ENCODE measurements around the gene KLF13. TPM values are rescaled to one million over a fixed set of nuclear protein-coding genes. Genes with fewer than 3 reads are reported as not detected.

KLF13 gene
- total RNA-seq, 2 experiments from 2014 or later, result 235 to 264 TPM

DNA sequence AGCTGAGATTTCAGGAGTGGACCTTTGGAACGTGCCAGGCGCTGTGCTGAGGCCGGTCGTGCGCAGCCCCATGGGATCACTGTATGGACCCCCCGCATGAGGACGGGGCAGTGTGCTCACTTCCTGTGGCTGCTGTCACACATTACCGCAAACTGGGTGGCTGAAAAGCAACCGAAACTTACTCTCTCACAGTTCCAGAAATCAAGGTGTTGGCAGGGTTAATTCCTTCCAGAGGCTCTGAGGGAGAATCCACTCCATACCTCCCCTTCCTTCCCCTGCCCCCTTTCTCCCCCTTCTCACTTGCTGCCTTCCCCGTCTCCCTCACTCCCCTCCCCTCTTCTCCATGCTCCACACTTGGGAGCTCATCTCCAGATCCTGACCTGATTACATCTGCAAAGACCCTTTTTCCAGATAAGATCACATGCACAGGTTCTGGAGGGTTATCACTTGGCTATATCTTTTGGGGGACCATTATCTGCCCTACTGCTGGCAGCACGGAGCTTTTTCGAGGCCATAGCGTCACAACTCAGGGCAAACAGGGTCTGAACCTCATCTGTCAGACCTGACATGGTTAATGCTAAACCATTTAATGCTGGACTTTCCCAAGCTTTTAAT, 41.2 kb downstream of the KLF13 start:
- H3K9me3 Mint-ChIP-seq, result peaks cover 7% of the 10 kb centered on the region
- H3K27ac Mint-ChIP-seq, result peak overlapping the region; percentile 90
- no peaks in the 10 kb centered on the region for H3K27me3 Mint-ChIP-seq
- peaks cover 64% of the 10 kb centered on the region for H3K36me3 Mint-ChIP-seq (ENCODE audit: low read depth)
- ChIA-PET POLR2A (no interaction called here), CTCF (interaction anchor here (1.3 to 7.0 kb wide), 7 partner anchors 10 to 67 kb away, joined by 3 to 38 read pairs (median 7); no protein-coding TSS in a partner anchor)
- DNase-seq, result peak; percentile 58
- H3K4me3 Mint-ChIP-seq, result peak overlapping the region; percentile 71
- H3K4me1 Mint-ChIP-seq, result peaks cover 95% of the 10 kb centered on the region

DNA sequence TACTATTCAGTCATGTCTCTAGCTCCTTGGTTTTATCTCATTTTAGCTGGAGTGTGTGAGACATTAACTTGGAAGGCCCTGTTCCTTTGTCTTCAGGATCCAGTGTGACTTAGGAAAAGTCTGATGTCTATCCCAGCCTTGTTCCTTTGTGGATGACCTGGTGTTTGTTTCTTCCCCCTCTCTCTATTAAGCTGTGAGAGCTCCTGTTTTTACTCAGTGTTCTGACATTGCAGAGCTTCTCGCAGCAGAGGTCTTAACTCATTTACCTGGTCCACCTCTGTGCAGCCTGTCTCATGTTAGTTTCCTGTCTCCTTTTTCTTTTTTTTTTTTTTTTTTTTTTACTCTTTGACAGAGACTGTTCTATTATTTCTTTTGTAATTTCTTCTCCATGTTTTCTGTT, 43.1 kb downstream of the KLF13 start:
- Mint-ChIP-seq H3K27ac (peak overlapping the region; percentile 80), H3K4me3 (peak overlapping the region; percentile 18), H3K9me3 (peaks cover 7% of the 10 kb centered on the region), H3K27me3 (no peaks in the 10 kb centered on the region), H3K4me1 (peaks cover 85% of the 10 kb centered on the region), H3K36me3 (ENCODE audit: low read depth) (peaks cover 65% of the 10 kb centered on the region)
- CTCF ChIA-PET, result interaction anchor here (0.6 to 7.0 kb wide), 6 partner anchors 8 to 1244 kb away, joined by 3 to 38 read pairs (median 4); no protein-coding TSS in a partner anchor
- POLR2A ChIA-PET, result interaction anchor here (1.0 to 1.2 kb wide), 2 partner anchors 13 to 23 kb away, joined by 3 to 4 read pairs; no protein-coding TSS in a partner anchor
- DNase-seq, result no peak

DNA sequence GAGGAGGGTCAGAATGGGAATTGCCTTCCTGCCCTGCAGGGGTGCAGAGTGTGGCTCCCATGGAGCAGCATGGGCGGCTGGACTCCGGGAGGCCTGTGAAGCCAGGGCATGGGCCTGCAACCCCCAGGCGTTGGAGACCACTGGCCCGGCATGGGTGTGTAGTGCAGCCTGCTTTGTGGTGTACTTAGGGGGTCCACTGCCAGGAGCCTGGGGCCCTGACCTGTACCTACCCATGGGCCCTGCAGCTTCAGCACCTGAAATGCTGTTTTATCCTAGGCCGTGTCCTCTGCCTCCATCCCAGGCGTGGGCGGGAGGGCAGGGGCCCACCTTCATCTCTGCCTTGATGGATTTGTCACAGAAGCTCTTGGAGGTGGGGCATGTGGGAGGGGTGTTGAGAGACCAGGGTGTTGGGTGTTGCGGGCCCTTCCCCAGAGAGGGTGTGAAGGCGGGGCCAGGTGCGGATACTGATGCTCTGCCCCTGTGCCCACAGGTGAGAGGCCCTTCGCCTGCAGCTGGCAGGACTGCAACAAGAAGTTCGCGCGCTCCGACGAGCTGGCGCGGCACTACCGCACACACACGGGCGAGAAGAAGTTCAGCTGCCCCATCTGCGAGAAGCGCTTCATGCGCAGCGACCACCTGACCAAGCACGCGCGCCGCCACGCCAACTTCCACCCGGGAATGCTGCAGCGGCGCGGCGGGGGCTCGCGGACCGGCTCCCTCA, 45.0 kb downstream of the KLF13 start:
- peaks cover 7% of the 10 kb centered on the region for H3K9me3 Mint-ChIP-seq
- peaks cover 77% of the 10 kb centered on the region for H3K36me3 Mint-ChIP-seq (ENCODE audit: low read depth)
- no peak for DNase-seq
- H3K4me1 Mint-ChIP-seq, result peaks cover 85% of the 10 kb centered on the region
- ChIA-PET POLR2A (no interaction called here), CTCF (interaction anchor here (1.3 kb wide), 1 partner anchor 8 kb away, joined by 3 read pairs; no protein-coding TSS in a partner anchor)
- H3K4me3 Mint-ChIP-seq, result no peak overlapping the region
- H3K27ac Mint-ChIP-seq, result peak overlapping the region; percentile 57
- H3K27me3 Mint-ChIP-seq, result no peaks in the 10 kb centered on the region

DNA sequence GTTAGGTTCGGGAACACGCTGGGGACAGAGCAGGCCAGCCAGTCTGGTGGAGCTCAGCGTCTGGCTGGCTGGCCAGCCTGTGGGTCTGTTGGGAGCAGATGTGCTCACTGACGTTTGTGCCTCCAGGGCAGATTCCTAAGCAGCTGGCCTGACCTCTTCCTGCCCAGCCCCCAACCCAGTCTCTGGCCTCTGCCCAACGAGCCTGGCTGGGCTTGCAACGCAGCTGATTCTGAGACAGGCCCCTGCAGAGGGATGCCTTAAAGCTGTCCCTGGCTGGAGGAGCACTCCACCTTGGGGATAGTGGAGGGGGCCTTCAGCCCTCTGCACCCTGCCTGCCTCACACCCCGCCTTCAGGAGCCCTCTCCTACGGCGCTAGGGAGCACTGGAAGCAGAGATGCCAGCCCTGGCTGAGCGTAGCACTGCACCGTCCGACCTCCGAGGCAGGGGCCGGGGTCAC, 46.0 kb downstream of the KLF13 start:
- Mint-ChIP-seq H3K4me3 (no peak overlapping the region), H3K36me3 (ENCODE audit: low read depth) (peaks cover 73% of the 10 kb centered on the region), H3K4me1 (peaks cover 81% of the 10 kb centered on the region), H3K27ac (no peak overlapping the region), H3K9me3 (peaks cover 7% of the 10 kb centered on the region), H3K27me3 (no peaks in the 10 kb centered on the region)
- POLR2A ChIA-PET, result no interaction called here
- CTCF ChIA-PET, result interaction anchor here (1.3 kb wide), 1 partner anchor 9 kb away, joined by 3 read pairs; no protein-coding TSS in a partner anchor
- no peak for DNase-seq

DNA sequence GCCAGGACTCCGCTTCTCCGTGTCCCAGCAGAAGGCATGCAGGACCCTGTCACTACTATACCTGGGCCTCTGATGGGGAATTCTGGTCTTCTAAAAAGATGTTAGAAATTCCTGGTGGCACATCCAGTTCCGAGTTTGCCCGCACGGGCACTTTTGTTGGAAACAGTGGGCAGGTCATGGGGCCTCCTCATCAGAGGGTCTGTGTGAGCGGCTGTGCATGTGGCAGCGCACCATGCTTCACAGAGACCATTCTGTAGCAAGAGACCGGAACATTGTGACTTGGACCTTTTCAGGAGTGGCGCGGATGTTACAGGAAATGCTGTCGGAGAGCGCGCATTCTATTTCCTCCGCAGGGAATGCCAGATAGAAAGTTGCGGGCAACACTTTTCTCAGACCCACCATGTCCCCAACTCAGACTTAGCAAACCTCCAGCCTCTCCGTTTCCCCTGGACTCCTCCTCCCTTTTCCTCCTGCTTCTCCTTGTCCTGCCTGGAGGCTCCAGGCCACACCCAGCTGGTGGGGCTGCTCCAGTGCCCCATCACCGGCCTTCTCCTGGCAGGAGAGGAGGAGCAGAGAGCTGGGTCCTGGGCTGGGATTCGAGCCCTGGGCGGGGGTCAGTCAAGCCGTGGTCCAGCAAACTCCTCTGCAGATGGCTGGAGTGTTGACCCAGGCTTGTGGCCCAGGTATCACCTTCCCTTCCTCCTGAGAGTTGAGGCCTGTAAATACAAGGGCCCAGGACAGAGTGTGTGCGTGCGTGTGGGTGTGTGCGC, 46.6 kb downstream of the KLF13 start:
- Mint-ChIP-seq H3K27me3 (no peaks in the 10 kb centered on the region), H3K36me3 (ENCODE audit: low read depth) (peaks cover 74% of the 10 kb centered on the region), H3K9me3 (peaks cover 7% of the 10 kb centered on the region), H3K4me3 (no peak overlapping the region), H3K4me1 (peaks cover 81% of the 10 kb centered on the region), H3K27ac (no peak overlapping the region)
- POLR2A ChIA-PET, result interaction anchor here (0.6 kb wide), 1 partner anchor 74 kb away, joined by 3 read pairs; no protein-coding TSS in a partner anchor
- no peak for DNase-seq
- CTCF ChIA-PET, result no interaction called here

DNA sequence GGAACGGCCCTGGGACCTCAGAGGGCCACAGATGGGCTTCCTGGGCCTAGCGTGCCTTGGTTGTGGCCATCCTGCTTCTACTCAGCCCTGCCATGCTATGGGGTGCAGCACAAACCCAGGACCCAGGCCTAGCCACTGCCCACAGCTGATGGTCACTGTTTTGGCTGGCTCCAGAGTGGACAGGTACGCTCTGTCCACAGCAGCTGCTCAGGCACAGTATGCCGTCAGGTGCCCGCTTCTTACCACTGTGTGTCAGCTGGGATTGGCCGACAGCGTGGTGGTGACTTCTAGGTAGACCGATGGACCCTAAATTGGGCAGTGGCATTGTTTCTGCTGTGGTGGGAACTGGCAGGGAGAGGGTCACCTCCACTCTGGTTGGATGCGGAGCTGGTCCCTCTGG, 47.3 kb downstream of the KLF13 start:
- peaks cover 5% of the 10 kb centered on the region for H3K9me3 Mint-ChIP-seq
- peaks cover 81% of the 10 kb centered on the region for H3K4me1 Mint-ChIP-seq
- no peak overlapping the region for H3K27ac Mint-ChIP-seq
- ChIA-PET POLR2A (interaction anchor here (0.6 kb wide), 1 partner anchor 73 kb away, joined by 3 read pairs; no protein-coding TSS in a partner anchor), CTCF (no interaction called here)
- DNase-seq, result no peak
- H3K36me3 Mint-ChIP-seq (ENCODE audit: low read depth), result peaks cover 74% of the 10 kb centered on the region
- no peaks in the 10 kb centered on the region for H3K27me3 Mint-ChIP-seq
- peak overlapping the region; percentile 5 for H3K4me3 Mint-ChIP-seq

DNA sequence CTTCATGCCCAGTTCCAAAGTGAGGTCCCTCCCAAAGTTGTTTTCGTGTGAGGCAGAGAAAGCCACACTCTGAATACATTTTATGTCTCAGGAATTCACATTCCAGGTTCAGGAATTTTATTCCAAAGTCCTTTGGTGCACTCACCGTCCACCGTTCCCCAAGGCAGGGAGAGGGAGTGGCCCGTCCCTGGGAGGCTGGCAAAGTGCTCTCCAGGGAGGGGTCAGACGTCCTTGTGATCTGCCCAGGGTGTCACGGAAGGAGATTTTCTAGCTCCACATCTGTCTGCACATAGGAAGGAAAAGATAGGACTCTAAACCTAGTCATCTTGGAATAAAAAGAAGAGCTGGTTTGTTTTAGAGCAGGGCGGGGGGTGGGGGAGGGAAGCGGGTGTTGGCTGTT, 47.9 kb downstream of the KLF13 start:
- POLR2A ChIA-PET, result no interaction called here
- peaks cover 74% of the 10 kb centered on the region for H3K36me3 Mint-ChIP-seq (ENCODE audit: low read depth)
- CTCF ChIA-PET, result no interaction called here
- no peaks in the 10 kb centered on the region for H3K27me3 Mint-ChIP-seq
- H3K4me1 Mint-ChIP-seq, result peaks cover 77% of the 10 kb centered on the region
- DNase-seq, result no peak
- no peak overlapping the region for H3K27ac Mint-ChIP-seq
- H3K4me3 Mint-ChIP-seq, result no peak overlapping the region
- peaks cover 4% of the 10 kb centered on the region for H3K9me3 Mint-ChIP-seq

DNA sequence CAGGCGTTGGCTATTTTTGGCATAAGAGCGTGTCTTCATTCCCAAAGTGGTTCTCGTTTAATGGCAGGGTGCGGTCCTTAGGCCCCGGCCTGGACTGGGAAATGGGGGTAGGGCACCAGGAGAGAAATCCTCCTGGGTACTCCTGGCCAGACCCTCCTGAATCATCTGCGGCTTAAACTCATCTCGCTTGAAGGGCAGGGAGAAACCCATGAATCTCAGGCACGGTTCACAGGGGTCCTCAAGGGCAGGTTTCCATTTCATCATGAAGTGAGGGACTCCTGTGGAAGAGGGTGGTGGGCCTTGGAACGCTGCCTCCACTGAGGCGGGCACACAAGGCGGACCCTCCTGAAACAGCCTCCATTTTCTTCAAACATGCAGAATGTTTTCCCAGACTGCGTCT, 48.4 kb downstream of the KLF13 start:
- no peak for DNase-seq
- Mint-ChIP-seq H3K36me3 (ENCODE audit: low read depth) (peaks cover 74% of the 10 kb centered on the region), H3K27me3 (no peaks in the 10 kb centered on the region), H3K27ac (no peak overlapping the region), H3K9me3 (no peaks in the 10 kb centered on the region), H3K4me3 (no peak overlapping the region), H3K4me1 (peaks cover 77% of the 10 kb centered on the region)
- POLR2A ChIA-PET, result no interaction called here
- CTCF ChIA-PET, result no interaction called here

DNA sequence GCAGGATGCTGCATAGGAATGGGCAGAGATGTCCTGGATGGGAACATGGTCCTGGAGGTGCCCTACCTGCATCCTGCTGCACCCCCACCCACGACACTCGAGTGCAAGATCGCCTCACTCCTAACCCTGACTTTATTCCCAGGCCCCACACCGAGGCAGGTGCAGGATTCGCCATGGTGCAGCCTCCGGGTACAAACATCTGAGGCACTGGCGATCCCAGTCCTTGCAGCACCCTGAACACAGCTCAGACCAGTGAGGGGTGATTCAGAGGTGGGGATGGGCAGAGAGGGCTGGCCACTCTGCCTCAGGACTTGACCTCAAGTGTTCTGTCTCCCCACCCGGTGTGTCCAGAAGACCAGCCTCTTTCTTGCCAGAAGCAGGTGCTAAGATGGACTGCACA, 49.1 kb downstream of the KLF13 start:
- CTCF ChIA-PET, result no interaction called here
- Mint-ChIP-seq H3K27me3 (no peaks in the 10 kb centered on the region), H3K4me1 (peaks cover 69% of the 10 kb centered on the region), H3K36me3 (ENCODE audit: low read depth) (peaks cover 78% of the 10 kb centered on the region), H3K9me3 (no peaks in the 10 kb centered on the region), H3K27ac (peak overlapping the region; percentile 57), H3K4me3 (no peak overlapping the region)
- POLR2A ChIA-PET, result no interaction called here
- DNase-seq, result no peak

DNA sequence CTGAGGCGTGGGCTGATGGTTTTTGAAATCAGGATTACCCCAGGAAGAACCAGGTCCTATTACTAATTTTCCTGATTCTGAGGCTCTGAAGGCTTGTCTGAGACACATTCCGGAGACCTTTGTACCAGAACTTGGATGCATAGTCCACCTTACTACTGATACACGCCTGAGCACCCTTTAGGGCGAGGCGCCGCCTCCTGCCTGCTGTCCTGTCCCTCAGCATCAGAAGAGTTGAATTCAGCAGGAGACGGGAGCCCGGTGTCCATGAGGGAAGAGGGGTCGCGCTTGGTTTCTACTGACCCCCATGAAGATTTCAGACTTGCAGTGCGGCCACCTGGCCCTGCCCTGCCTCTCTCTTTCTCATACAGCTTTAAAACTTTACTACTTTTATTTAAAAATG, 49.9 kb downstream of the KLF13 start:
- Mint-ChIP-seq H3K36me3 (ENCODE audit: low read depth) (peaks cover 79% of the 10 kb centered on the region), H3K27me3 (no peaks in the 10 kb centered on the region), H3K27ac (peak overlapping the region; percentile 66), H3K4me1 (peaks cover 66% of the 10 kb centered on the region), H3K9me3 (no peaks in the 10 kb centered on the region), H3K4me3 (no peak overlapping the region)
- POLR2A ChIA-PET, result no interaction called here
- CTCF ChIA-PET, result interaction anchor here (1.5 kb wide), 1 partner anchor 56 kb away, joined by 3 read pairs; no protein-coding TSS in a partner anchor
- DNase-seq, result no peak

DNA sequence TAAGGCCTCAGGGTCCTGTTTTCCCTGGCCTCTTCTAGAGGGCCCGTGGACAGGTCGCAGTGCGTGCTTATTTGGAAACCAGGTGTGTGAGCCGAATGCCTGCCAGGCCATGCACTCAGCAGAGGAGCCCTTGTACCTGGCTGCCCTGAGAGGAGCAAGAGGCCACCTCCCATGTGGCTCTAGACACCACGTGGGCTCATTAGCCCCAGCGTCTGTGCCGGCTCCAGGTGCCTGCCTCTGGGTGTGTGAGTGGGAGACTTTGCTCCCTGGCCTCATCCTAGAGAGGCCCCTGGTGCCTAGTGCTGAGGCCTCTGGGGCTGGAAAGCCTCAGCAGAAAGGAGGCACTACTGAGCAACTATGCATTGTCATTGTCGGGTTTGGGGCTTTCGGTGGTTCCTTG, 50.4 kb downstream of the KLF13 start:
- H3K27ac Mint-ChIP-seq, result no peak overlapping the region
- peaks cover 80% of the 10 kb centered on the region for H3K36me3 Mint-ChIP-seq (ENCODE audit: low read depth)
- no peaks in the 10 kb centered on the region for H3K27me3 Mint-ChIP-seq
- ChIA-PET POLR2A (interaction anchor here (1.0 kb wide), 1 partner anchor 15 kb away, joined by 3 read pairs; no protein-coding TSS in a partner anchor), CTCF (interaction anchor here (1.1 to 1.9 kb wide), 5 partner anchors 8 to 55 kb away, joined by 3 to 11 read pairs (median 4); no protein-coding TSS in a partner anchor)
- no peak overlapping the region for H3K4me3 Mint-ChIP-seq
- no peak for DNase-seq
- no peaks in the 10 kb centered on the region for H3K9me3 Mint-ChIP-seq
- H3K4me1 Mint-ChIP-seq, result peaks cover 63% of the 10 kb centered on the region

DNA sequence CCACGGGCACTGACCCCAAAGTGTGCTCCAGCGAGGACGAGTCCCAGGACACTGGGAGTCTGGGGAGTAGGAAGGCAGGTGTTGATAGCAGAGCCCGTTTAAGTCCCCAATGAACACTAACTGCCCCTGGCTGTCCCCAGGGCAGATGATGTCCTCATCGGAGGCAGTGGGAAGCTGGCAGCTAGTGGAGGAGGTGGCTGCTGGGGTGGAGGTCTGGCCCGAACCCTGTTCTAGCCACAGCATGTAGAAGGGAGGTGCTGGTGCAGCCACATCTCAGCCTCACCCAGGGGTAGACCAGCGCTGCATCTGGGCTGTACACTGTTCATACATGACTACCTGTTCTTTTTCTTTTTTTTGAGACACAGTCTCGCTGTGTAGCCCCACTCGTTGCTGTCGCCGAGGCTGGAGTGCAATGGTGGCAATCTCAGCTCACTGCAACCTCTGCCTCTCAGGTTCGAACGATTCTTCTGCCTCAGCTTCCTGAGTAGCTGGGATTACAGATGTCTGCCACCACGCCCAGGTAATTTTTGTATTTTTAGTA, 51.8 kb downstream of the KLF13 start:
- POLR2A ChIA-PET, result no interaction called here
- Mint-ChIP-seq H3K4me1 (peaks cover 59% of the 10 kb centered on the region), H3K36me3 (ENCODE audit: low read depth) (peaks cover 72% of the 10 kb centered on the region)

More for the DNA sequence above, 51.8 kb downstream of the KLF13 start:
- Mint-ChIP-seq H3K4me3 (no peak overlapping the region), H3K27ac (peak overlapping the region; percentile 74), H3K9me3 (no peaks in the 10 kb centered on the region), H3K27me3 (no peaks in the 10 kb centered on the region)
- DNase-seq, result no peak
- CTCF ChIA-PET, result interaction anchor here (0.6 to 1.9 kb wide), 8 partner anchors 9 to 94 kb away, joined by 3 to 11 read pairs (median 4); no protein-coding TSS in a partner anchor
